Endothelial cell of umbilical vein (primary cell): ENCODE data around the gene INTU.
"Not testable (repeated sequence)": the region's sequence is repeated elsewhere in the genome, so short reads cannot be mapped to it uniquely, and the experiment has no call there.

Experiments used
- CTCF ChIP-seq, 2 donors: IDR thresholded peaks; 1 replicate in 1 of 2; 2 replicates in 1 of 2; pipeline ENCODE4 v1.5.1; 2011; ENCODE audit warnings: low read length in 2 of 2, mild to moderate bottlenecking in 2 of 2, moderate library complexity in 2 of 2, control low read depth in 1 of 2, inconsistent platforms in 1 of 2, low read depth in 1 of 2; ENCODE audit not compliant: insufficient read depth in 1 of 2; ENCODE audit errors: extremely low read depth in 1 of 2
- EZH2 ChIP-seq: IDR thresholded peaks from 2 replicates; pipeline ENCODE4 v1.6.1; 2012; ENCODE audit warnings: borderline replicate concordance, low read depth, mild to moderate bottlenecking, moderate library complexity, low read length, inconsistent platforms; ENCODE audit not compliant: severe bottlenecking
- JUN ChIP-seq: IDR thresholded peaks from 2 replicates; pipeline ENCODE4 v1.6.1; 2011; ENCODE audit warnings: borderline replicate concordance, low read depth; ENCODE audit not compliant: insufficient read length, insufficient read depth
- POLR2A ChIP-seq: IDR thresholded peaks from 2 replicates; pipeline ENCODE4 v1.6.1; 2012; ENCODE audit warnings: low read depth, mild to moderate bottlenecking, control low read depth, low read length
- POLR2AphosphoS5 ChIP-seq: IDR thresholded peaks from 2 replicates; pipeline ENCODE4 v1.6.1; 2012; ENCODE audit warnings: low read depth, mild to moderate bottlenecking, control low read depth, low read length, moderate library complexity; ENCODE audit not compliant: insufficient read depth

- TF ChIP-seq POLR2AphosphoS5; CTCF (IDR thresholded peaks at IDR 0.05; ENCODE audit: extremely low read depth in 1 of 2, insufficient read depth in 1 of 2, low read depth in 1 of 2, low read length in 2 of 2); EZH2; JUN; POLR2A: not testable (repeated sequence)
These were observed 43.6 kb upstream of the INTU start for GRCh38 chr4:127589153-127589552.
